Kidney tubule cell (primary cell): ENCODE results near the gene HMGB2.

Experiments
- DNase-seq: peaks from one replicate; pipeline ENCODE4 v3.0.0-alpha.2; 2018; ENCODE audit warnings: low spot score

The HMGB2 gene

DNA sequence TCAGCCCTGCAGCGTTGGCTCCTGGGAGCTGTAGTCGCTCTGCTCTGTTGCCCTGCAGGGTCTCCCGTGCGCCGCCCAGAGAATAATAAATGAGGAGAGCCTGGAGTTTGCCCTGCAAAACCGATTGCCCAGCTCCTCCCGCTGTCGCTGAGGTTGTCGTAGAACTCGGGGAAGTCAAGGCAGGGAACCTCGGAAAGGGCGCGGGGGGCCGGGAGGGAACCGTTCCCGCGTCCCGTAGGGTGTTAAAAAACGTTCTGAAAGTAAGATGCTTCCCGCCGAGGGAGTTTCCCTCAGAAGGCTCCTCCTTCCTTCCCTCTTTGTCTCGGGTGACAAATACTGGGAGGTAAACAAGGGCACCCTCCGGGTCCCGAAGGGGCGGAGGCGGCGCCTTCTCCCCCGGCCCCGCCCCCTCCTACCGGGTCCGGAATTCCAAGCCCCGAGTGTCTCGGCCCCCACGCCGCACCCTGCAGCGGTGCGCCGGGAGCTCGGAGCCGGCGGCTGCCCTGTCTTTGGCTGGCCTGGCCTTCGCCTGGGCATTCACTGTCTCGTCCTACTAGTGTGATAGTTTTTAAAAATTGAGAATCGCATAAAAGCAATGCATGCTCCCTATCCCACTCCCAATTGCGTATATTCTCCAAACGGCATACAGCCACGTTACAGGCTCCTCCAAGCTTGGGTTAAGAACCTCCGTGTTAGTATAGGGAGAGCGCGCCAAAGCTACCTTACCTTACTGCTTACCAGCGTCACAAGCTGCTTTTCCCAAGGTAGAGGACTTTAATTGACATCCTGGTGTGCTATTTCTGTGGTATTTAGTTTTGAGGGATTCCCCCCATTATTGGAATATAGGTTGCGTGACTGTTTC is 964 bp upstream of the HMGB2 start:
- DNase-seq = peak; percentile 92

DNA sequence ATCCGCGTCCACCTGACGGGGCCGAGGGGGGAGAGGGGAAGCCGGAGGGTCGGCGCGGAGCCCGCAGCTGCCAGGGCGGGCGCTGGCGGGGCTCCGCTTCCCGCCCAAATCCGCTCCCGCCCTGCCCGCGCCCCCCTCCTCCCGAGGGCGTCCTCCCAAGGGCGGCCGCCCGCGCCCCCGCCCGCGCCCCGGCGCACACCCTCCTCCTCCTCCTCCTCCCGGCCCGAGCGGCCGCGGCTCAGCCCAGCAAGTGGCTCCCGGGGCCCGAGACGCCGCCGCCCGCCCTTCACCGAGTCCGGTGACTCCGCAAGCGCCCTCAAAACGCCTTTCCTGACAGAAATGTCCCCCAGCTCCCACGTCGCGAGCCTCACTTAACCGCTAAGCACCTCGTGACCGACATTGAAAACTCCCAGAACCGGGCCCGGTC is 487 bp downstream of the HMGB2 start:
- DNase-seq = peak; percentile 53

DNA sequence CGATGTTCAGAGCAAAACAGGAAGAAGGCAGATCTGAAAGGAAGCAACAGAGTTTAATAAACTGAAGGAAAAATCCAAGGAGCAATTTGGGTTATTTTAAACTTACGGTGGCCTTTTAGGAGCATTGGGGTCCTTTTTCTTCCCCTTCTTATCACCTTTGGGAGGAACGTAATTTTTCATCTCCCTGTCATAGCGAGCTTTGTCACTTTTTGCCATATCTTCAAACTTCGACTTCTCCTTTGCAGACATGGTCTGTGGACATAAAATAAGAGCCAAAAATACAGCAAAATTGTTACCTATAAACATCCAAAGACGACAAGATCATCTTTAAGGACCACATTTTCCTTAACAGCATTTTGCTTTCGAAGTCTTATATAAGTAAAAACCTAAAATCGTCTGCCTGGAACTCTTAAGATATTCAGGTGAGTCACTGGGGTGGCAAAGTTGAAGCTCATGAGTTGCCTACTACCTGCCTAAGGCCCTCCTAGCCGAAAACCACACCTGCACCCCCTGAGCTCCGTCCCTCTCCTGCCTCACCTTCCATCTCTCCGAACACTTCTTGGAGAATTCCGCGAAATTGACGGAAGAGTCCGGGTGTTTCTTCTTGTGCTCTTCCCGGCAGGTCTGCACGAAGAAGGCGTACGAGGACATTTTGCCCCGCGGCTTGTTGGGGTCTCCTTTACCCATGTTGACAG is 1.0 kb downstream of the HMGB2 start:
- peak; percentile 55 for DNase-seq

DNA sequence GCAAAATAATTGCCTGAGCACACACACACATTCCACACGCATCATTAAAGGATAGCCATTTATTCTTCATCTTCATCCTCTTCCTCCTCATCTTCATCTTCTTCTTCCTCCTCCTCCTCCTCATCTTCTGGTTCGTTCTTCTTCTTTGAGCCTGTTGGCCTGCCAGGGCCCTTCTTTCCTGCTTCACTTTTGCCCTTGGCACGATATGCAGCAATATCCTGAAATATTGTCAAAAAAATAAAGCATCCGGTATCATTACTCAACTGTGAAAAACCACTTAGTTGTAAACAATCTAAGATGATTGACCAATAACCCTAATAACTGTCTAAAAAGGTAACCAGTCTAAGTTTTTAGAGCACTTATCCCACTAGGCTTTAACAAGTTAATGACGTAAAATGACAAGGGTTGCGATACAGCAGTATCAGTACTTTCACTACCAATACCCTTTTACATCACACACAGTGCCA is 2.1 kb downstream of the HMGB2 start:
- no peak for DNase-seq

DNA sequence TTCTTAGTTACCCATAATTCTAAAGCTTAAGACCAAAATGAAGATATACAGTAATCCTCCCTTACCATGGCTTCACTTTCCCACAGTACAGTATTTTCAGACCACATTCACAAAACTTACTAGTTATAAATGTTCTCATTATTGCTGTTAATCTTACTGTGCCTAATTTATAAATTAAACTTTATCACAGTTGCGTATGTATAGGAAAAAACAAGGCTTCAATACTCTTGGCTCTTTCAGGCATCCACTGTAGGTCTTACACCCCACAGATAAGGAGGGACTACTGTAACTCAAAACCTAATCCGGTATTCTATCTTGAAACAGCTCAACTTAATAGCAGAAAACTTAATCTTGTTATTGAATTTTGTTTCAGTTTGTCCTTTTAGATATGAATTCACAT is 3.6 kb downstream of the HMGB2 start:
- no peak for DNase-seq

DNA sequence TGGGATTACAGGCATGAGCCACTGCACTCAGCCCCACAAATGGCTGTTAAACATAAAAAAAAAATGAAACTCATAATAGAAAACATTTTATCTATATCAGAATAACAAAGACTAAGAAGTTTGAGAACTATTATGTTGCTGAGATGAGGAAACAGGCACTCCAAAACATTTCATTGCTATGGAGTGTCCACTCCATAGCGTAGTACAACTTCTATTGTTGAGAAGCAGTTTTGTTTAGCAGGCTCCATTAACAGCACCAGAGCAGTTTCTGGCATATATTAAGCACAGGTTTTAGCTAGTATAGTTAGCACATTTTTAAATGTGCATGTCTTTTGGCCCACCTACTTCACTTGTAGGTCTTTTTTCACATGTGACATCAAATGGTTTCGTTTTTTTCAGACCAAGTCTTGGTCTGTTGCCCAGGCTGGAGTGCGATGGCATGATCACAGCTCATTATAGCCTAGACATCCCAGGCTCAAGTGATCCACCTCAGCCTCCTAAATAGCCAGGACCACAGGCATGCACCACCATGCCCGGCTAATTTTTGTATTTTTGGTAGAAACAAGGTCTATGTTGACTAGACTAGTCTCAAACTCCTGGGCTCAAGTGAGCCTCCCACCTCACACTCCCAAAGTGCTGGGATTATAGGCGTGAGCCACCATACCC is 5.8 kb downstream of the HMGB2 start:
- DNase-seq = no peak

DNA sequence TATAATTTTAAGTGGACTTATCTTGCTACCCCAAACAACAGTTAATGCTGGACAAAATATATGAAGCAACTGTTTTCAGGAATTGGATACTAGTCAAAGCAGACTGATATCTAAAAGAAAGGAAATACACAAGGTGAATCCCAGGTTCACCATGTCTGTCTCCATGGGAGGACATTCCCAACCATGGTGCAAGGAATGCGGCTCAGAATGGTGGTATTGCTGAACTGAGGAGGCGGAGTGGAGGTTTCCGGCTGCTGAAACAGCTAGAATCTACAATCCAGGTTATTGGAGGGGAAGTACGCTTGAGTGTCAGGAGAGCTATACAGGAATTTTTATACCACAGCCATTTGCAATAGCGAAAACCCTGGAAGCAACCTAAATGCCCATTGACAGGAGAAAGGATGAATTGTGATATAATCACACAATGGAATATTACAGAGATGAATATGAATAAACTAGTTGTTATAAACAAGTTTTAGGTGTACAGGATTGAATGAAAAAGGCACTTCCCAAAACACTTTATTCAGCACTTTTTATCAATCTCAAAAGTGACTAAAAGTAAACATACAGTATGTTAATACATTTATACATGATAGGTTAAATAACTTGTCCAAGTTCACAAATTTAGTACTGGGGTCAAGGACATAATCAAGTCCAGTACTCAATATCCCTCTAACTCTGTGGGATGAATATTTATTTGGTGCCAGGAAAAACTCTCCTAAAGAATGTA is 9.0 kb downstream of the HMGB2 start:
- no peak for DNase-seq

DNA sequence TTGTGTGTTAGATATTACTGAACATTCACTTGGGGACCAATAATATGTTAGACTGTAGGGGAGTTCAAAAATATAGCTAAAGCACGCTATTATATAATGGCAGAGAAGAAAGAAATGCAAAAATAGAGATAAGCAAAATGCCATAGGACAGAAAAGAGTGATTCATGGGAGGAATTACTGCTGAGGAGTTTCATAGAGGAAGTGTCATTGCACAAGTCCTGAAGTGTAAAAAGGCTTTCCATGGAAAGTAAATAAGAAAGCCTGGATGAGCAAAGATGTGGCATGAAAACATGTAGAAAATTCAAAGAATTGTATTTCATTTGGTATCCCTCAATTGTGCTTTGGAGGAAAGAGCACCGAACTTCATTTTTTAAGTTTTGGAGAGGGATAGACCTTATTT is 14.5 kb downstream of the HMGB2 start:
- DNase-seq = no peak

DNA sequence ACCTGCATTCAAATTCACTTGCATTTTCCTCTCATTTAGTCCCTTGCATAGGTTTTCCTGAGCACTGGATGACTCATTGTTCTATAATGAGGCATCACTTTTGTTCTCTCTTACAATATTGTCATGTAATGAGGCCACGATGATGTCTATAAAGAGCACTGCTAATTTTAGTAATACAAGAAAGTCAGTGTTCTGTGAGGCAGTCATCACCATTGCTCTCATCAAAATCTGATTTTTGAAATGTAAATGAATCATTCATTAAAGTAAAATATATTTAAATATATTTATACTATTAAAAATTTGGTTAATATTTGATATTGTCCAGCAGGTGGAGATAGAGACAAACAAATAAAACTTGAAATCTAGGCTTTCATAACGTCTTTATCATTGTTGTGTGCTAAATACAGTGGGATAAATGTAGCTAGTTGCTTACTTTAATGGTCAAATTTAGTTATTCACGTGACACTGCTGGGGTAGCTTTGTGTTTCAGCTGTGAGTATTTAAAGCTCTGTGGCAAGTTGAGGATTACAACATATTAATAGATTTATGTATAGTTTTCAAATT is 15.4 kb downstream of the HMGB2 start:
- DNase-seq = peak; percentile 59

DNA sequence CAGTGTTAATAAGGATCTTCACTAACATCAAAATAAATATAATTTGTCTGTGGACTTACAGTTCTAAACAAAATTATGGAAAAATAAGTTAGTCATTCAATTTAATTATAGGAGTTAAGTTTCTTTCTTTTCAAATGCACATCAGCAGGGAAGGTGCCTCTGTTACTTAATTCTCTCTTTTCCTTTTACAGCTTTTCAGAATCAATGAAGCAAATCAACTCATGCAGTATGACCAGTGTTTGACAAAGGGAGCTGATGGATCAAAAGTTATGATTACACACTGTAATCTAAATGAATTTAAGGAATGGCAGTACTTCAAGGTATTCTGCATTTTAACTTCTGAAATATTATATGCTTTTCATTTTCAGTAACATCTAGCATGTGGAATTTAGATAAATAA is 15.9 kb downstream of the HMGB2 start:
- DNase-seq = no peak

DNA sequence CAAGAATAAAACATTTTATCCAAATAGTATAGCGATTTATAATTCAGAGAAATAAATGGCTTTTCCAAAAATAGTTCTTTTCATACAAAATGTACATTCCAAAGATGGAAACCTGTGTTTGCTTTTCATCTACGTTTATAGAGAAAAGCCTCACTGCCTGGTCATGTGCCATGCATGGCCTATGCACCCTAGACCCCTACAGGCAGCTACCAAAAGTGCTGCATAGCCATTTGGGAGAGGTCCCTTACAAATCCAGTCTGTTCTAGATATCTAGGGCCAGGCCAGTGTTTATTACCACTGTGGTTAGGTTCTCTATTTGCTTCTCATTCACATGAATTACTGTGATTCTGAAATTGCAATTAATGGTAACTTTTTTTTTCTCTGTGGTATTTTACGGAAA is 17.2 kb downstream of the HMGB2 start:
- no peak for DNase-seq

DNA sequence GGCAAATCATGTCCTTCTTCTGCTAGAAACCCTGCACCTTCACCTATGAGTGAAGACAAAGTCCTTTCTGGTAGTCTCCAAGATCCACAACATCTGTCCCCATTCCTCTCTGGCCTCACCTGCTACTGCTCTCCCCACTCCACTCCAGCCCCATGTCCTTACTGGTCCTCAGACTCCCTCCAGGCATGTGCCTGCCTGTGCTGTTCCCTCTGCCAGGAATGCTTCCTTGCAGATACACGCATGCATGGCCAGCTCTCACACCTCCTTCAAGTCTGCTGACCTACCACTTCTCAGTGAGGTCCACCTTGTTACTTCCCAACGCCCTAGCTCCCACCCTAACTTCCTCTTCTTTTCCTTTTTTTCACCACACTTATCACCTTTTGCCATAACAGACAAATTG is 18.1 kb downstream of the HMGB2 start:
- no peak for DNase-seq

DNA sequence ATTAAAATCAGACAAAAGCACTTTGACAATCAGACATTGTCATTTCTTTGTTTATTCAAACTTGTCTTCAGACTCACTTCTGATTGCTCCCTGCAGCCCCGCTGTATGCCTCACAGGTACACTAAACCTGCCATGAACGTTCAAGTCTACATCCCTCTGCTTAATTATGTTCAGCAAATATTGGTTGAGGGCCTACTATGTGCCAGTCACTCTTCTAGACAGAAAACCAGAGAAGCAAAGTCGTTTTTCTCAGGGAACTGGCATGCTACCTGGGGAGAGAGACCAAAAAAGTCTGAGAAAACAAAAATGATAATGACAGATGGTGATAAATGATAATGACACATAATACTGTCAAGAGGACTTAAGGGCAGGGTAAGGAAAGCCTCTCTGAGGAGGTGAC is 19.4 kb downstream of the HMGB2 start:
- no peak for DNase-seq

DNA sequence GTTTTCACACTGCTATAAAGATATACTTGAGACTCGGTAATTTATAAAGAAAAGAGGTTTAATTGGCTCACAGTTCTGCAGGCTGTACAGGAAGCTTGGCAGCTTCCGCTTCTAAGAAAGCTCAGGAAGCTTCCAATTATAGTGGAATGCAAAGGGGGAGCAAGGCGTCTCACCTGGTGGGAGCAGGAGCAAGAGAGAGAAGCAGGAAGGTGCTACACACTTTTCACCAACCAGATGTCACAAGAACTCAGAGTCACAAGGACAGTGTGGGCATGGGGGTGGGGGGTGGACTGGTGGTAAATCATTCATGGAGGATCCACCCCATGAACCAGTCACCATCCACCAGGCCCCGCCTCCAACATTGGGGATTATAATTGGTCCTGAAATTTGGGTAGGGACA is 22.8 kb downstream of the HMGB2 start:
- DNase-seq = no peak

DNA sequence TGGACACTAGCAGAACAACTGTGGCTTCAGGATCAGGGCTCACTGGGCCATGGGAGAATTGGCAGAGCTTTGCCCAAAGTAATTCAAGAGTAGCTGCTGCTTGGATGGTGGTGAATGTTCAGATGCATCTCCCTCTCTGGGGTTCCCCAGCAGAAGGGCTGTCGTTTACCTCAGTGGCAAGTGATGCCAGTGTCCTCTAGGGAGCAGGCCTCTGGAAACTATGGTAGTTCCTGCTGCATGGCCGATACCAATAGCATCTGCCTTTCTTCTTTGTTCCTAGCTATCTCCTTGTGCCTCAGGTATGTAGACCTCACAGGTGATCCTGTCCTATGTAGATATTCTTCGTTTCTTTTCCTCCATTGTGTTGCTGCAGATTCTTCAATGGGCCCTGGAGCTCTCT is 26.4 kb downstream of the HMGB2 start:
- no peak for DNase-seq

DNA sequence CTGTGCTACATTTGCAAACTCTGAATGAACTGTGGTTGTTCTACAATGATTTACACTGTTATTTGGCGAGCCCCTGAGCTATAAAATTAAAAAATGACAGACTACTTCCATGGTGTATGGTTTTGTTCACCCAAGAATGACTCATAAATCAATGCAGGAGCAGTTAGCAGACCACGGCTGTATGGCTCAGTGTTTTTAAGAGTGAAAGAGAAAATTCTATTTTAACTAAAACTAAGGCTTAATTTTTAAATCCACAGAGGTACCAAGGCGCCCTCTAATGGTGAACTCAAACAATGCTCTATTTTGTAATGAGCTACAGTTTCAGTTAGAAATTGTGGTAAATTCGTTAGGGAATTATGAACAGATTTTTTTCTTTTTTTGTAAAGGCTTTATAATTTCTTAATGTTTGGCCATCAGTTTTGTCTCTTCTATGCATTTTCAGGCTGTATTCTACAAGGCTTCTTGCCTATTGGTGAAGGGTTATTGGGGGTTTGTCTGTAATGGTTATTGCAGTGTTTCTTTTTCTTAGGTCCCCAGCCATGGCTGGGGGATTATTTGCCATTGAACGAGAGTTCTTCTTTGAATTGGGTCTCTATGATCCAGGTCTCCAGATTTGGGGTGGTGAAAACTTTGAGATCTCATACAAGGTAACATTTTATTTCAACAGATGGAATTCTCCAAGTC is 32.5 kb downstream of the HMGB2 start:
- DNase-seq = peak; percentile 82

DNA sequence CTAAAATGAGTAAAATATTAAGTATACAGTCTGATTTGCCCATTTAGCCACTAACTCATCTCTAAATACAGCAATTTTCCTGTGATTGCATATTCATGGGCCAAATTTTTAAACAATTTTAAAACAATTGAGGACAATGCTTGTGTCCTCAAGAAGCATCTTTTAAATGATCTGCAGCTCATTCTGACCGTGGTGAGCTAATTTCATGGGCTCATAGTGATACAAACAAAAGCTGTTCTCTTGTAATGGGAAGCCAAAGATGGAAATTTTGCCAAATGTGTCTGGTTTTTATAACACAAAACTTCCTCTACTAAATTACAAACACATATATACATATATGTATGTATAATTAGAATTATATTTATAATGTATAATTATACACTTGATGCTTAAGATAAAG is 39.7 kb downstream of the HMGB2 start:
- DNase-seq = no peak

DNA sequence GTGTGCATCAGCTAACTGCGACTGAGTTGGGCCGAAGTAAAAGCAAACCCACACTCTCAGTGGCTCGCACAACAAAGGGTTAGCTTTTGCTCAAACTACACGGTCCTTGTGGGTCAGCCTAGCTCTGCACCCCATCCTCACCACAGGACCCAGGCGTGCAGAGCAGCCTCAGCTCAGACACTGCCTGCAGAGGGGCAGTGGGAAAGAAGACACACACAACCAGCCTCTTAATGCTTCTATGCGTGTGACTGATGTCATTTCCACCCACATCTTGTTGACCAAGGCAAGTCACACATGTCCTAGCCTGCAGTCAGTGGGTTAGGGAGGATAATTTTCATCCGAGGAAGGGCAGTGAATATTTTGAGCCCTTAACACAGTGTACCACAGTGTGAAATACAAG is 40.5 kb downstream of the HMGB2 start:
- DNase-seq = no peak

DNA sequence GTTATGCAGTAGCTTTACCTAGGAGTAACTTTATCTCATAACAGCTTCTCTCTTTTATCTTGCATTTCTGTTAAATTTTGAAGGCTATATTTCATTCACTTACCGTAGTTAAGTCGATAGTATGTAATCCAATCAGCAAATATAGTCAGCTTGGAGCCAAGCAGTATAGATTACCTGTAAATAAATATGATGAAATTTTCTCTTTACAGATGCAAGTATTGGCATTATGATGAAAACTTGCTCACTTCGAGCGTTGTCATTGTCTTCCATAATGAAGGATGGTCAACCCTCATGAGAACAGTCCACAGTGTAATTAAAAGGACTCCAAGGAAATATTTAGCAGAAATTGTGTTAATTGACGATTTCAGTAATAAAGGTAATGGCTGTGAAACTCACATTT is 42.3 kb downstream of the HMGB2 start:
- no peak for DNase-seq

DNA sequence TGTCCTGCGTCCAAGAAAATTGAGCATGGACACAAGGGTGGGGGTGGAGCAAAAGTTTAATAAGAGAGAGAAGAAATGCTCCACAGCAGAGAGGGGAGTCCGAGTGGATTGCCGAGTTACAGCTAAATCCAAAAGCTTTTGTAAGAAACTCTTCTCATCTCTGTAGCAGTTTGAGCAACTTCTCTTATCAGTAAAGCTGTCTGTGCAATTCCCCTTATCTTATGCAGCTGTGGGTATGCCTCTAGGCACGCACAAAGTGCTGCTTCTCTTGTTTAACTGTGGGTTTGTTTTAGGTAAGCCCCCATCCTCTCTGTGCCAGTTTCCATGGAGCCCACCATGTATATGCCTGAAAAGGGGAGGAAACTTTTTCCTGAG is 44.8 kb downstream of the HMGB2 start:
- DNase-seq = no peak

DNA sequence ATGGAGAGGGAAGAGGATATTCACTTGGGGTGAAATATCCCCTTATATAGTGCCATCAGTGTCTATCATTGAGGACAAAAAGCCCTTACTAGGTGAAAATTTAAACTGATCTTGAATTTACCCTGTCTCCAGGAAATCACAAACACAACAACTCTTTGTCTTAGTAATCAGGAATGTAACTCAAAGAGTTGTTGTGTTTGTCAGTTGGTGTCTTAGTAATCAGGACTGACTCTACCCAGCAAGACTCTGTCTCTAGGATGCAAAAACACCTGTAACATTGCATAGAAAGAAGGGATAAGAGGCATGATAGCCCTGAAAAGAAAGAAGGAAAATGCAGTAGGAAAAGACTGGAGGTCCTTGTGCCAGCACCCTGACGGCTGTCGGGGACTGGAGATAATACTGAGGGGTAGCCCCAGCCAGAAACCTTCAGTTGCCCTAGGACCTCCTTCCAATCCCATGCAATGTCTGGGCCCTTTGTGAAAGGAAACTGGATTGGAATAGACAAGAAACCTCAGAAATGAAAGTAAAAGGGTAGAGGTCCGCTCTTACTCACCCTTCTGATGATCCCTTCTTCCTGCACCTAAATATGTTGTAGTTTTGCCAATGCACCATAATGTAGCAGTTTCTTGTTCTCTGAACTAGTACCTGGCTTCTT is 45.3 kb downstream of the HMGB2 start:
- peak; percentile 56 for DNase-seq
